Measurements from ENCODE around the gene LIPT2. TPM values are rescaled to one million over a fixed set of nuclear protein-coding genes. Genes with fewer than 3 reads are reported as not detected.

LIPT2 gene
- total RNA-seq = 1 to 10 TPM; 5.0 to 6.7 TPM
- polyA plus RNA-seq = 1 to 10 TPM; 2.3 to 7.9 TPM

- H3K9ac ChIP-seq (ENCODE audit: low read depth in 1 of 2, low read length in 2 of 2) = peak within 1 kb of the TSS; percentile 68 to 72
- peak within 1 kb of the TSS; percentile 96 to 99 for H3K27ac ChIP-seq (ENCODE audit: low read depth in 1 of 2, low read length in 2 of 2)
- no peaks in the 10 kb centered on the region for H3K27me3 ChIP-seq (ENCODE audit: control insufficient read depth in 4 of 4, insufficient read depth in 4 of 4, low read length in 3 of 4)
- under 1% methylated on average over 94 of the region's 94 CpGs for WGBS
- peak; percentile 96 for DNase-seq (ENCODE audit: low spot score)
- H3K9me3 ChIP-seq (ENCODE audit: control insufficient read depth in 4 of 4, low read length in 3 of 4) = no peaks in the 10 kb centered on the region
- H3K4me3 ChIP-seq (ENCODE audit: low read depth in 1 of 3, low read length in 3 of 3) = peak within 1 kb of the TSS; percentile 81 to 88 (median 83)
- H3K4me1 ChIP-seq (ENCODE audit: control insufficient read depth in 4 of 4, insufficient read depth in 4 of 4, low read length in 3 of 4) = peaks cover 4 to 13% (median 11%) of the 10 kb centered on the region in 4 donors
- TF ChIP-seq HNF4A (conservative IDR thresholded peaks at IDR 0.05) (no peak), JUND (IDR thresholded peaks at IDR 0.05) (no peak), HNF4G (IDR thresholded peaks at IDR 0.05) (no peak), FOXA1 (IDR thresholded peaks at IDR 0.05) (peak; percentile 21), NR2F2 (IDR thresholded peaks at IDR 0.05) (no peak), YY1 (IDR thresholded peaks at IDR 0.05) (peak; percentile 38), ZBTB33 (IDR thresholded peaks at IDR 0.05) (no peak), TAF1 (conservative IDR thresholded peaks at IDR 0.05) (no peak), RXRA (IDR thresholded peaks at IDR 0.05) (peak in 1 of 2 donors; percentile 18), RAD21 (IDR thresholded peaks at IDR 0.05) (peak; percentile 22 to 50), EGR1 (IDR thresholded peaks at IDR 0.05; ENCODE audit: low read depth in 2 of 2) (peak in 1 of 2 donors; percentile 54), SP1 (IDR thresholded peaks at IDR 0.05) (peak; percentile 61)
- TF ChIP-seq, protein P1, sequence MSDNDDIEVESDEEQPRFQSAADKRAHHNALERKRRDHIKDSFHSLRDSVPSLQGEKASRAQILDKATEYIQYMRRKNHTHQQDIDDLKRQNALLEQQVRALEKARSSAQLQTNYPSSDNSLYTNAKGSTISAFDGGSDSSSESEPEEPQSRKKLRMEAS (IDR thresholded peaks at IDR 0.05) = no peak
- H3K36me3 ChIP-seq (ENCODE audit: control insufficient read depth in 4 of 4, insufficient read depth in 3 of 4, low read depth in 1 of 4, low read length in 3 of 4) = peaks cover 0 to 3% (median 0%) of the 10 kb centered on the region in 4 donors
These were observed at the start of gene LIPT2 for GRCh38 chr11:74492974-74493790. Gene LIPT2, minus strand, starts transcription at chr11:74493724. Its CDS starts 21 bp downstream, at chr11:74493703.

GRCh38 chr11:74541466-74541865 lies 47.9 kb upstream of the LIPT2 start:
- no peak overlapping the region for H3K27ac ChIP-seq (ENCODE audit: low read depth in 1 of 2, low read length in 2 of 2)
- no peaks in the 10 kb centered on the region for H3K4me1 ChIP-seq (ENCODE audit: control insufficient read depth in 4 of 4, insufficient read depth in 4 of 4, low read length in 3 of 4)
- no peak for TF ChIP-seq NR2F2 (IDR thresholded peaks at IDR 0.05)
- no peak for TF ChIP-seq ZBTB33 (IDR thresholded peaks at IDR 0.05)
- TF ChIP-seq SP1 (IDR thresholded peaks at IDR 0.05) = no peak
- TF ChIP-seq, protein P2, sequence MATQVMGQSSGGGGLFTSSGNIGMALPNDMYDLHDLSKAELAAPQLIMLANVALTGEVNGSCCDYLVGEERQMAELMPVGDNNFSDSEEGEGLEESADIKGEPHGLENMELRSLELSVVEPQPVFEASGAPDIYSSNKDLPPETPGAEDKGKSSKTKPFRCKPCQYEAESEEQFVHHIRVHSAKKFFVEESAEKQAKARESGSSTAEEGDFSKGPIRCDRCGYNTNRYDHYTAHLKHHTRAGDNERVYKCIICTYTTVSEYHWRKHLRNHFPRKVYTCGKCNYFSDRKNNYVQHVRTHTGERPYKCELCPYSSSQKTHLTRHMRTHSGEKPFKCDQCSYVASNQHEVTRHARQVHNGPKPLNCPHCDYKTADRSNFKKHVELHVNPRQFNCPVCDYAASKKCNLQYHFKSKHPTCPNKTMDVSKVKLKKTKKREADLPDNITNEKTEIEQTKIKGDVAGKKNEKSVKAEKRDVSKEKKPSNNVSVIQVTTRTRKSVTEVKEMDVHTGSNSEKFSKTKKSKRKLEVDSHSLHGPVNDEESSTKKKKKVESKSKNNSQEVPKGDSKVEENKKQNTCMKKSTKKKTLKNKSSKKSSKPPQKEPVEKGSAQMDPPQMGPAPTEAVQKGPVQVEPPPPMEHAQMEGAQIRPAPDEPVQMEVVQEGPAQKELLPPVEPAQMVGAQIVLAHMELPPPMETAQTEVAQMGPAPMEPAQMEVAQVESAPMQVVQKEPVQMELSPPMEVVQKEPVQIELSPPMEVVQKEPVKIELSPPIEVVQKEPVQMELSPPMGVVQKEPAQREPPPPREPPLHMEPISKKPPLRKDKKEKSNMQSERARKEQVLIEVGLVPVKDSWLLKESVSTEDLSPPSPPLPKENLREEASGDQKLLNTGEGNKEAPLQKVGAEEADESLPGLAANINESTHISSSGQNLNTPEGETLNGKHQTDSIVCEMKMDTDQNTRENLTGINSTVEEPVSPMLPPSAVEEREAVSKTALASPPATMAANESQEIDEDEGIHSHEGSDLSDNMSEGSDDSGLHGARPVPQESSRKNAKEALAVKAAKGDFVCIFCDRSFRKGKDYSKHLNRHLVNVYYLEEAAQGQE (IDR thresholded peaks at IDR 0.05) = no peak
- no peaks in the 10 kb centered on the region for H3K27me3 ChIP-seq (ENCODE audit: control insufficient read depth in 4 of 4, insufficient read depth in 4 of 4, low read length in 3 of 4)
- H3K36me3 ChIP-seq (ENCODE audit: control insufficient read depth in 4 of 4, insufficient read depth in 3 of 4, low read depth in 1 of 4, low read length in 3 of 4) = no peaks in the 10 kb centered on the region
- H3K9ac ChIP-seq (ENCODE audit: low read depth in 1 of 2, low read length in 2 of 2) = no peak overlapping the region
- DNase-seq (ENCODE audit: low spot score) = no peak
- 91% methylated on average over 10 of the region's 10 CpGs for WGBS
- no peak overlapping the region for H3K4me3 ChIP-seq (ENCODE audit: low read depth in 1 of 3, low read length in 3 of 3)
- H3K9me3 ChIP-seq (ENCODE audit: control insufficient read depth in 4 of 4, low read length in 3 of 4) = peaks cover 0 to 3% (median 0%) of the 10 kb centered on the region in 4 donors
